CD4-positive, alpha-beta T cell treated with Interferon alpha-2 for 1 hour (primary cell): ENCODE measurements around the gene MESP1.

ENCODE experiments used
- DNase-seq, 2 donors: peaks; one replicate each; pipeline ENCODE4 v3.0.0-alpha.2; 2020 to 2022

The MESP1 gene

DNA sequence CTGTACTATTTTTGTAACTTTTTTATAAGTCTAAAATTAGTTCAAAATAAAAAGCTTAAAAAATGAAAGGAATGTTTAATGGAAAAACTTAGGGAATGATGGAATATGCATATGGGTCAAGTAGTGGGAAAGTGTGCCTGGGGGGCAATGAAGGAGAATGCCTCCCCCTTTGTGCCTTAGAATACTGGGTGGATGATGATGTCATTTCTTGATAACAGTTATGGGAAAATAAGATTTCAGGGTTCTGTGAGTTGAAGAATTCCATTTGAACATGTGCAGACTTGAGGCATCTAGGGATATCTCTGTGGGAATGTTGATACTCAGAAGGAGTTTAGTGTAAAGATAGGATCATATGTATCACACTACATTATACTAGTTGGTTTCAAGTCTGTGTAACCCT is 46.6 kb downstream of the MESP1 start:
- DNase-seq: no peak
